ENCODE measurements around the gene OR2H2.
A peak's percentile ranks its signal among the peaks of the same experiment; 100 is the strongest.

Gene OR2H2

DNA sequence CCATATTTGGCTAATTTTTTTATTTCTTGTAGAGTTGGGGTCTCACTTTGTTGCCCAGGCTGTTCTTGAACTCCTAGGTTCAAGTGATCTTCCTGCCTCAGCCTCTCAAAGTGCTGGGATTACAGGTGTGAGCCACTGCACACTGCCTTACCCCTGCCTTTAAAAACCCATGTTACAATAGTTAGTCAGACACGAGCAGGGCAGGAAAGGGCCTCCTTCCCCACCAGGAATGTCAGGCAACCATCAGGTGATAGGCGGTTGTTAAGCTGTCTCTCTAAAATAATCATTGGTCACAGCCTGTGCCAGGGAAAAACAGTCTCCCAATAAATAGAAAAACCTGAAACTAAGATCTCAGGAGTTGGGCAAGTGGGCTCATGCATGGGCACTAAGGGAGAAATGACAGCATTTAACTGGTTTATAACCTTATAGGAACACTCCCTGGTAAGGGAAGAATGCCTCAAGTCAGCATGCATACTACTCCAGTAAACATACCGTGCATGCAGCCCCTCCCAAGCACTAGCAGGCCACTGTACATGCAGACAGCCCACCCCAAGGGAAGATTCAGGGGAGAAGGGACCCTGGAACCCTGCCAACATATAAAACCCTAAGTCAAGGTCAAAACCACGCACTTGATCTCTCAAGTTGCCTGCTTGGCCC, 8.4 kb downstream of the OR2H2 start:
- DNase-seq = no peak

DNA sequence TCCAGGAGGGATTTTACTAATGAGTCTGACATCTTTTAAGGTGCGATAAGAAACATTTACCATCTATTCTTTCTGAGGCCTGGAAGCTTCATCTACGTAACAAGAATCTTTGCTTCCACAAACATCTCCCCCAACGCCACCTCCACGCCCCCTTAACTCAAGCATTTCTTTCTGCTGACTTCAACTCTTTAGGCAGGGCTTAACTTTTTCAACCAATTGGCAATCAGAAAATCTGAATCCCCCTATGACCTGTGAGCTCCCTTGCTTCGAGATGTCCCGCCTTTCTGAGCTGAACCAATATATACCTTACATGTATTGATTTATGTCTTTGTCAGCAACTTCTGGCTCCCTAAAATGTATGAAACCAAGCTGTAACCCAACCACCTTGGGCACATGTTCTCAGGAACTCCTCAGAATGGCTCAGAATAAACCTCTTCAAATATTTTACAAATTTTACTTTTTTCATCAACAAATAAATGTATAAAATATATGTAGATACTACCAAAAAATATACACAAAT, 11.5 kb downstream of the OR2H2 start:
- DNase-seq = no peak

- DNase-seq = no peak
Measured at GRCh38 chr6:29597184-29597583, 12.3 kb downstream of the OR2H2 start.

DNA sequence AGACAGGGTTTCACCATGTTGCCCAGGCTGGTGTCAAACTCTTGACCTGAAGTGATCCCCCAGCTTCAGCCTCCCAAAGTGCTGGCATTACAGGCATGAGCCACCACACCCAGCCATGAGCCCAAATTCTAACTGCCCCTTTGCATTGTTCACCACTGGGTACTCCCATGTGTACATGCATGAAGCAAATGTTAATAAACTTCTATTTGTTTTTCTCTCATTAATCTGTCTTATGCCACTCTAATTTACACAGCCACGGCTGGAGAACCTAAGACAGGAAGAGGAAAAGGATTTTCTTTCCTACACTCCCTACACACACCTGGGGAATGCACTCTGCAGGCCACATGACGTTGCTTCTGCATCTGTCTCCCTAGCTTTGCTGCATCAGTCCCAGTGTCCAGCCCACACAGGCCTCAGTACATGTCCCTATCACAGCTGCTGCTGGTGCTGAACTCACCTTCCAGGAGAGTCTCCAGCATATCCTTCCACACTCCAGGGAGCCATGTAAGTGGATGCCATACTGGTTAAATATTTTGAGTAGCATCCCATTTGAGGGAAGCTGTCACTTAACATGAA, 13.3 kb downstream of the OR2H2 start:
- DNase-seq = no peak

DNA sequence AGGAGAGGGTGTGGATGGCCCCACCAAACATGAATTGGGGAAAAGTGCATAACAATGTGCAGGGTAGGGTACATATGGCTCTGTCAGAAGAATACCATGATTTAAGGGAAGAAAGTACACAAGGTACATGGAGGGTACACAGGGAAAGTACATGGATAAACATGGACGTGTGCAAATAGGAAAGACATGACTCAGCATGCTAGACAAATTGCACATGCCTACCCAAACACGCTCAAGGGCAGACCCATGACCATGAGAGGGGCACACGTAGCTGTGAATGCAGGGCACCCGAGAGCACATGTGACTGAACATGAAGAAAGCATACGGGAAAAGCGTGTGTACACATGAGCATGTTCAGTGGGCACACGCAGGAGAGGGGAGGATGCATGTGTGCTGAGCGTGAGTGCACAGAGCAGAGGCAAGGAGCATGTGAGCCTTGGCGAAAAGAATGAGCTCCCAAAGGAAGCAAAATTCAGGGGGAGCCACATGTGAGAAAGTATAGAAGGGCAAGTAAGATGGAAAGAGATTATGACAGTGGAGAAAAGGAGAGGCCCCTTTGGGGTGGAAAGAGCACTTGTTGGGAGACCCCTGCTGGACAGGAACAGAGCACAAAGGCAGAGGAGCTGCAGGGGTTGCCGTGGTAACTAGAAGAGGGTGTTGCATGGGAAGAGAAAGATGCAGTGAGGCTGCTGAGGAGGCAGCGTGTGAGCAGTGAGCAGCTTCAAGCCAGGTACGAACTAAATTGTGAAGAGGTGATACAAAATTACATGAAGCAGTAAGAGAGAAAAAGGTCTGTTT, 17.8 kb downstream of the OR2H2 start:
- peak; percentile 1 for DNase-seq

GRCh38 chr6:29603456-29603855, 18.5 kb downstream of the OR2H2 start:
- no peak for DNase-seq

DNA sequence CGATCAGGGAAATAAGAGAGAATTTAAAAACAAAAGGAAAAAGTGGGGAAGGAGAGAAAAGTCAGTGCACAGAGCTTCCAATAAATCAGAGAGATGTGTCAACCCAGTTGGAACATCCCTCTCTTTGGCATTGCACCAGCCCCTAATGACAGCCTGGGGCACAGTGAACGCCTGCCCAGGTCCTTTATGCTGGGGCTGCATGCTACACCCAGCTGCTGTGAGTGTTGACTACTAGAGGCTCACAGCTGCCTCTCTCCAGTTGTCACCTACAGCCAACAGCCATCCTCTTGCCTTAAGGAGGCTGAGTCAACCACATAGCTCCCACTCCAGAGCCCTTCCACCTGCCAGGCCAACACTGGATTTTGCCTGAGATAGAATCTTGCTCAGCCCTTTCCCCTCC, 19.0 kb downstream of the OR2H2 start:
- no peak for DNase-seq

DNA sequence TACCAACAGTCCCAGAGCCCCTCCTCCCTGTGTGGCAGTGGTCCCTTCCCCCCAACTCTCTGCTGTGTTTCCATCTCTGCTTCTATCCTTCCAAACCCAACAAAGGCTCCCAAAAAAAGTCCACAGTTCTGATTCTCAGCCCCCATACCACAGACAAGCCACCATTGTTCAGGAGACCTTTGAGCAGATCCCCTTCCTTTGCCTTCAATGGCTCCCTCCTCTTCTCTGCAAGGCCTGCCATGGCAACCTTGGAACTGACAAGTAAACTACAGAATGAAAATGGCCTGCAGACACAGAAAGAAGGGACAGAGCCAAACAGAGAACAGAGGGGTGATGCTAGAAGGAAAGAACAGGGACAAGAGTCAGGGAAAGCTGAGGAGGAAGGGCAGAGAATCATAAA, 23.2 kb downstream of the OR2H2 start:
- DNase-seq = no peak

- DNase-seq = no peak
Measured at GRCh38 chr6:29610540-29610939, 25.6 kb downstream of the OR2H2 start.

DNA sequence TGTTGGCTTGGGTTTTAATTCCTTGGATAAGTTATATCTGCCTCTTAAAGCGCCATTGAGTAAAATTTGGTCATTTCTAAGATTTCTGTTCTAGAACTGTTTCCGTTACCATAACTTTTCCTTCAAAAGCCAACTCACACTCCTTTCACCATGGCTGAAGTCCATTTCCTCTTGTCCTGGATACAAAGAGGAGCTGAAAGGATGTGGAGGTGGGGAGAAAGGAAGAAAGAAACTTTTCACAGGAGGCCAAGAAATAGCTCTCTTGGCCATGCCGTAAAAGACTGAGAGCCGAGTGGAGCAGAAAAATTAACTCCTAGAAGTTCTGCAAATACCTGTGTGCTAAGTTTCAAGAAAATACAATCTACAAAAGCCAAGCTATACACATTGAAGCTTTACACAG, 26.5 kb downstream of the OR2H2 start:
- DNase-seq = no peak

DNA sequence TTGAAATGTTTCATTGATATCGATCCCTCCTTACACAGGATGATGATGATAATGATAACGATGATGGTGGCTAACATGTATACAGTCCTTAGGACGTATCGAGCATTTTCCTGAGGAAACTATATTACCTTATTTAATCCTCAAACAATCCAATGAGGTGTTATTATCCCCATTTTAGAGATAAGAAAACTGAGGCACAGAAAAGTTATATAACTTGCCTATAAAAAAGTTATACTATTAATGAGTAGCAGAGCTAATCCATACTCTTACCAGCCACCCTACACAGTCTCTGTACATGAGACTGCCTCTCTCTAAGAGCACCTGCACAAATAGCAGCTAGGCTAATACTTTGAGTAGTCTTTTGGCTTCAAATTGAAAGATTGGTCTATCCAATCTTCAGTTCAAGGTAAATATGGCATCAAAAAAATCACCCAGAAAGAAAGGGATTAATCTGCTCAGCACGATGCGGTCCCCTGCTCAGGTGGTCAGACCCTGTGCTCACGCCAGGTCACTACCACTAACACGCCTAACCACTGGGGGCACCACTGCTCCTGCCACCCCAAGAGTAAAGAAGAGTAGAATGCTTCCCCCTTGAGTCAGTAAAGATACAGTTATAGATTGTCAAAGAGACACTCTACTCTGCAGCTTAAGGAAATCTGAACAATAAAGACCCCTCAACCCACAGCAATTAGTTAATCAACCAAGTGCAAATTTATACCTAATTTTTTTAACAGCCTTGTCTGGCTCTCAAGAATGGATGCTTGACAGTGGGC, 33.0 kb downstream of the OR2H2 start:
- no peak for DNase-seq

GRCh38 chr6:29619578-29620160, 34.7 kb downstream of the OR2H2 start:
- no peak for DNase-seq

- no peak for DNase-seq
Measured at GRCh38 chr6:29620630-29621029, 35.7 kb downstream of the OR2H2 start.

GRCh38 chr6:29624520-29624961, 39.6 kb downstream of the OR2H2 start:
- no peak for DNase-seq

DNA sequence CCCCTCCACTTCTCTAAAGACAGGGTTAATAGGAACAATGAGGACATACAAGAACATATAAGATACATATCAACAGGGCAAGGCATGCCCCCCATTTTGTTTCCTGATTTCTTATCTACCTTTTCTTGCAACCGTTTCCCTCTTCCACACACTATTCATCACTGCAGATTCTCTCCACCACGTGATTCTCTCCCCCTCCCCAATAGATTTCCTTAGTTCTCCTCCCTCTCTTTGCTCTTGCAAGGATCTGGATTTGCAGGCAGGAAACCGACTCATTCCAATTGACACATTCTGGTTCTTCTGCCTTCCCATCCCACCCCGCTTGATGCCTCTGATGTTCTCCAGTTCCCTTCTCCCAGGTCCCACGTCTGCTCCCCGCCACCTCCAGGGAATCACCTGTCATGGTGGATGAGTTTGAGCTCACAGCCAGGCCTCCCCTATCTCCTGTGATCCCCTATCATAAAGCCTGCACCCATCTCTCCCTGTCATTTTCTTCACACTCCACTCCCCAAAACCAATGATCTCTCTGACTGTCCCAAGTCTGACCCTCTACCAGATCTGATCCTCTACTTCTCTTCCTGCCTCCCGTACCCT, 40.5 kb downstream of the OR2H2 start:
- DNase-seq = no peak

DNA sequence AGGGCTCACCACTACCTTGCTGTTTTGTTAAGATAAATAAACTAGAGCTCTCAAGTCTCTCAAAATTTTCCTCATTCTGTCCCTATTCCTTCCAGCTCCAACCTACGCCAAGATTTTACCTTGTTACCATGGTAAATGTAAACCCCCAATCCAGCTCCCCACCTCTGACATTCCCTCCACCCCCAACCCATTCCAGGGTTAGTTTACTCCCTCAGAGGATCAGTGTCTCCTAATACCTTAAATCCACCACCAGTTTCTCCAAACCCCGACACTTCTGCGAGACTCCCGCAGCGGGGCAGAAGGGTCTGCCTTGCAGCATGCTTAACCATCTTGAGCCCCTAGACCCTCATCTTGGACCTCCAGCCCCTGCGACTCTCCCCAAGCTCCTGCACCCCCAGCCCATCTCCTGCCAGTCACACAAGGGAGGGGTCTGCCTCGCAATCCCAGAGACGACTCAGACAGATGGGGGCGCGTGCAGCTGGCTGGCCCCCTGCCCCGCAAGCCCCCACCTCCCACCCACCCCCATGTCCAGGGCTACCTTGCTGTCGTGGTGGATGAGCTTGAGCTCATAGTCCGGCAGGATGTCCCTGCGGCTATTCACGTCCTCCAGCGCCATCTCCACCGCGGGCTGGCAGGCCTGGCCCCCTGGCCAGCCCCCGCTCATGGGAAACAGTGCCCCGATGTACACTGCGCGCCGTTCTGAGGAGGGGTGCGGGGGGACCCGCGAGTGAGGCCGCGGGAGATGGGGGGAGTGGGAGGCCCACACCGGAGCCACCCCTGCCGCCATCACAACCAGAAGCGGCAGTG, 42.2 kb downstream of the OR2H2 start:
- no peak for DNase-seq

- no peak for DNase-seq
Measured at GRCh38 chr6:29627755-29628418, 43.0 kb downstream of the OR2H2 start.

DNA sequence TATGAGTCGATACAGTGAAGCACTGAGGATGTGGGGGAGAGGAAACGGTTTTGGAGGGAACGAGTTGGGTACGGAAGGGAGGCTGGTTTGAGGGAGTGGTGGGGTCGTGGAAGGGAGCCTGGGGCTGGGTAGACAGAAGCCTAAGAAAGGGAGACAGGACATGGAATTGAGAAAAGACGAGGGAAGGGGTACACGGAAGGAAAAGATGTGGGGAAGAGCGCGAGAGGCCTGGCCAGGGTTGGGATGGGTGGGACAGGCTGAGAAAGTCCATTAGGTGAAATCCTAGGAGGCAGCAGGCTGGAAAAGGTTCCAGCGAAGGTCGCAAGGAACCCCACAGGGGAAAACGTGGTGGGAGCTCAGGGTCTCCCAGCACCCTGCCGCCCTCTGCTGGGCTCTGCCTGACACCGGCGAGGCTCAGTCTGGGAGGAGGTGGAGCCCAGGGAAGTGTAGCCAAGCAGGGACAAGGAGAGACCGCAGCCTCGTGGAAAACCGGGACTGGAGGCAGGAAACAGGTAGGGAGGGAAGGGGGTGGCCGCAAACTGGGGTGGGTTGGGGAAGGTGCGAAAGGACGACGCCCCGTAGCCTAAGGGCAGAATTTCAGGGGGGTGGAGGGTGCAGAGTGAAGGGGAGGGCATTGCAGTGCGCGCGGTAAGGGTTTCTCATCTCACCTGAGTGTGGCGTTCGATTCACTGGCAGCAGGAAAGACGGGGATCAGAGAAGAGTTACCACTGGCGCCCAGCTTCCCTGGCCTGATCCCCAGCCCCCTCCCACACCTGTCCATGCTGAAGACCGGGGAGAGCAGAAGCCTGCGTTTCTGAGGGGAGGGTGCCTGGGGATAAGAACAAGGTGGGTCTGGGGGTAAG, 43.7 kb downstream of the OR2H2 start:
- DNase-seq = peak; percentile 65

DNA sequence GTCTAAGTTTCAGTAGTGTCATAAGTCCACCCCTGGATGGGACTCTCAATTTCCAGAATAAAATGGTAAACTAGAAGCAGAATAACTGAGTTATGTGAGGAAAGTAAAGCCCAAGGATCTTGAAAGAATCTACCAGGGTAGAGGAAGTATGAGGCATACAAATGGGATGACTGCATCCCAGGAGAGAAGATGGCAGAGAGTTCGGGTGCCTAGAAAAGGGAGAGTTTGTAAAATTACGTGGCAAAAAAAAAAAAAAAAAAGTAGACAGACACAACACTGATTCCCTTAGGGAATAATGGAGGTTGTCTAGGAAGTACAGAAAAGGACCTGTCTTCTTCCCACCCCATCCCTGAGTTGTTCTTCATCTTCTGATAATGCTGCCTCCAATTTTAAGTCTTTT, 44.6 kb downstream of the OR2H2 start:
- no peak for DNase-seq

- DNase-seq = no peak
Measured at GRCh38 chr6:29630315-29630714, 45.4 kb downstream of the OR2H2 start.
